Hepatocyte (in vitro differentiated cells): ENCODE measurements around the gene MACROD2.

Experiments used
- CTCF ChIP-seq: fragments of 200-600 bp; sonication (generic); IDR thresholded peaks from 2 replicates; pipeline ENCODE4 v1.5.1; 2016; ENCODE audit warnings: antibody characterized with exemption, mild to moderate bottlenecking; ENCODE audit not compliant: poor library complexity
- EZH2 ChIP-seq: fragments of 200-600 bp; sonication (generic); IDR thresholded peaks from 2 replicates; pipeline ENCODE4 v1.6.1; 2016; ENCODE audit warnings: antibody characterized with exemption, mild to moderate bottlenecking, borderline replicate concordance
- EZH2phosphoT487 ChIP-seq: fragments of 200-600 bp; sonication (generic); IDR thresholded peaks from one replicate; pipeline ENCODE4 v1.6.1; 2018; ENCODE audit warnings: antibody characterized with exemption, mild to moderate bottlenecking, low read depth, moderate library complexity; ENCODE audit not compliant: unreplicated experiment, severe bottlenecking

DNA sequence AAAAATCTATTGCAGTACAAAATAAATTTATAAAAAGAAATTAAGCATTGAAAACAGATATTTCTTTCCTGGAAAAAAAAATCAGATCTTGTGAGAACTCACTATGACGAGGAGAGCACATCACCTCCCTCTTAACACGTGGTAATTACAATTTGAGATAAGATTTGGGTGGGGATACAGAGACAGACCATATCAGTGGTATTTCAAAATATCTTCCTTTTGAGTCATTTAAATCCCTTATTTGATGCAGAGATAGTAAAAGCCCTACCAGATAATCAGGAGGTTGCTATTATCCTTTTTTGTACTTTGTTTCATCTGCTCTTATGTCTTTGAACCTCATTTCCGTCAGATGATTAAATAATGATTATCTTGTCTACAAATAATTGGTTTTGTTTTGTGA lies 1777.5 kb downstream of the MACROD2 start:
- TF ChIP-seq CTCF (no peak), EZH2phosphoT487 (no peak), EZH2 (no peak)
